Skeletal muscle tissue (tissue), 4 donors: ENCODE measurements around the gene PRRC2C. TPM values are rescaled to one million over a fixed set of nuclear protein-coding genes. Genes with fewer than 3 reads are reported as not detected.
A peak's percentile ranks its signal among the peaks of the same experiment; 100 is the strongest.
"Not testable (repeated sequence)": the region's sequence is repeated elsewhere in the genome, so short reads cannot be mapped to it uniquely, and the experiment has no call there.

ENCODE experiments used
- H3K27ac ChIP-seq: one replicate; pipeline ENCODE4 v1.7.0; 2013; ENCODE audit warnings: mild to moderate bottlenecking, low read depth, low read length, inconsistent platforms
- H3K27me3 ChIP-seq, 3 donors: one replicate each; pipeline ENCODE4 v1.7.0; 2013; ENCODE audit warnings: low read length in 3 of 3; ENCODE audit not compliant: control insufficient read depth in 3 of 3, insufficient read depth in 3 of 3
- H3K36me3 ChIP-seq, 3 donors: one replicate each; pipeline ENCODE4 v1.7.0; 2013; ENCODE audit warnings: low read length in 3 of 3; ENCODE audit not compliant: control insufficient read depth in 3 of 3, insufficient read depth in 3 of 3
- H3K4me1 ChIP-seq, 3 donors: one replicate each; pipeline ENCODE4 v1.7.0; 2013; ENCODE audit warnings: low read length in 3 of 3, mild to moderate bottlenecking in 3 of 3; ENCODE audit not compliant: control insufficient read depth in 3 of 3, insufficient read depth in 3 of 3
- H3K4me3 ChIP-seq, 3 donors: one replicate each; pipeline ENCODE4 v1.7.0; 2013; ENCODE audit warnings: low read length in 3 of 3
- H3K9ac ChIP-seq, 3 donors: one replicate each; pipeline ENCODE4 v1.7.0; 2013; ENCODE audit warnings: low read length in 3 of 3, mild to moderate bottlenecking in 3 of 3, moderate library complexity in 2 of 3, low read depth in 1 of 3
- H3K9me3 ChIP-seq, 3 donors: one replicate each; pipeline ENCODE4 v1.7.0; 2013; ENCODE audit warnings: low read length in 3 of 3; ENCODE audit not compliant: control insufficient read depth in 3 of 3
- total RNA-seq: library from RNA; depleted of rRNA; stranded (reverse); fragments of >200 nt; gene quantifications from one replicate; pipeline ENCODE4 v1.2.3, GENCODE V29; 2014
- donor health status: Osteomylitis.

PRRC2C gene
- total RNA-seq, result 32.4 TPM

DNA sequence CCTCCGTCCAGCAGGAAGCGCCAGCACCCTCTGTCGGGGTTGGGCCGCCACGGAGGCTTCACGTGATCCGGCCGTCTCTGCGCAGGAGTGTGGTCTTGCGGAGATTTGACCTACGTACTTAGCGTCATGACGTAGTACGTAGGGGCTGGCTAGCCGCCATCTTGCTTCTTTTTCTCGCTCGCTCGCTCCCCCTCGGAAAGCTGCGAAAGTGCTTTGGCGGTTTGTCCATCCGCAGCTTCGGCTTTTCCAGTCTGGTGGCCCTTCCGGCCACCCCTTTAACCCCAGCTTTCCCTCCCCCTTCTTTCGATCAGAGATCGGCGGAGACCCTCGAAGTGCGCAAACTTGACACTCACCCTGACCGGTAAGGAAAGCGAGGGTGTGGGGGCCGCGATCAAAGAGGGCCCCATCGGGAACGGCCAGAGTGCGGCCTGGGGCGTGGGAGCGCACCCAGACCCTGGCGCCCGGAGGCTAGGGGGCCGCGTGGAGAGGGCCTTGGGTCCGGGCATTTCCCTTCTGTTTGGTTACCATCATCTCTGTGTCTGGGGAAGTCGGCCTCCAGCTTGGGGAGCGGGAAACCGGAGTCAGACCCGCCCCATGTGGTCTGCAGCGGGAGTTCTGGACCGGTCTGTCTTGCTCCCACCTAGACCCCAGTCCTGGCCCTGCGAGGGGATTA, at the start of gene PRRC2C:
PRRC2C (plus strand) TSS at position 156 of the 673 bp plus-strand sequence. CDS start 26,559 bp downstream, outside the sequence.
- H3K27me3 ChIP-seq, result no peaks in the 10 kb centered on the region
- peaks cover 6 to 24% (median 20%) of the 10 kb centered on the region in 3 donors for H3K4me1 ChIP-seq
- no peaks in the 10 kb centered on the region for H3K9me3 ChIP-seq
- H3K27ac ChIP-seq, result peak within 1 kb of the TSS; percentile 99
- H3K9ac ChIP-seq, result peak within 1 kb of the TSS; percentile 97 to 100 (median 98)
- no peaks in the 10 kb centered on the region for H3K36me3 ChIP-seq
- H3K4me3 ChIP-seq, result peak within 1 kb of the TSS; percentile 91 to 98 (median 94)

DNA sequence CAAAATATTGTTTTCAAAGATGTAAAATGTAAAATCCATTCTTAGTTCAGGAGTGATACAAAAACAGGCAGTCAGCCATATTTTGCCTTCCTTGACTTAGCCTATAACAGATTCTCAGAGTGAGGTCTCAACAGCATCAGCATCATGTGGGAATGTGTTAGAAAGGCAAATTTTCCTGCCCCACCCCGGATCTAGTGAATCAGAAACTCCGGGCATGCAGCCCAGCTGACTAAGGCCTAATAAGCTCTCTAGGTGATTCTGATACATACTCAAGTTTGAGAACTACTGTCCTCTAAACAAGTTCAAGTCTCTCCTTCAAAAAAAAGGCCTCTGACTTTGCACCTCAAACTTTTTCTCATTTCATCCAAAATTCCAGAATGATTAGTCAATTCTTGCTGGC, 46.9 kb upstream of the PRRC2C start:
- no peaks in the 10 kb centered on the region for H3K36me3 ChIP-seq
- no peaks in the 10 kb centered on the region for H3K9me3 ChIP-seq
- H3K27ac ChIP-seq, result no peak overlapping the region
- H3K4me1 ChIP-seq, result peaks cover 0 to 3% (median 0%) of the 10 kb centered on the region in 3 donors
- H3K9ac ChIP-seq, result no peak overlapping the region
- no peak overlapping the region for H3K4me3 ChIP-seq
- no peaks in the 10 kb centered on the region for H3K27me3 ChIP-seq

DNA sequence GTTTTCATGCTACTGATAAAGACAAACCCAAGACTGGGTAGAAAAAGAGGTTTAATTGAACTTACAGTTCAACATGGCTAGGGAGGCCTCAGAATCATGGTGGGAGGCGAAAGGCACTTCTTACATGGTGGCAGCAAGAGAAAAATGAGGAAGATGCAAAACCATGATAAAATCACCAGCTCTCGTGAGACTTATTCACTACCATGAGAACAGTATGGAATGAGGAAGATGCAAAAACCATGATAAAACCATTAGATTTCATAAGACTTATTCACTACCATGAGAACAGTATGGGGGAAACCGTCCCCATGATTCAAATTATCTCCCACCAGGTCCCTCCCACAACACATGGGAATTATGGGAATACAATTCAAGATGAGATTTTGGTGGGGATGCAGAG, 45.1 kb upstream of the PRRC2C start:
- not testable (repeated sequence) for H3K27me3 ChIP-seq, H3K27ac ChIP-seq, H3K9ac ChIP-seq, H3K4me1 ChIP-seq, H3K4me3 ChIP-seq, H3K9me3 ChIP-seq, H3K36me3 ChIP-seq

DNA sequence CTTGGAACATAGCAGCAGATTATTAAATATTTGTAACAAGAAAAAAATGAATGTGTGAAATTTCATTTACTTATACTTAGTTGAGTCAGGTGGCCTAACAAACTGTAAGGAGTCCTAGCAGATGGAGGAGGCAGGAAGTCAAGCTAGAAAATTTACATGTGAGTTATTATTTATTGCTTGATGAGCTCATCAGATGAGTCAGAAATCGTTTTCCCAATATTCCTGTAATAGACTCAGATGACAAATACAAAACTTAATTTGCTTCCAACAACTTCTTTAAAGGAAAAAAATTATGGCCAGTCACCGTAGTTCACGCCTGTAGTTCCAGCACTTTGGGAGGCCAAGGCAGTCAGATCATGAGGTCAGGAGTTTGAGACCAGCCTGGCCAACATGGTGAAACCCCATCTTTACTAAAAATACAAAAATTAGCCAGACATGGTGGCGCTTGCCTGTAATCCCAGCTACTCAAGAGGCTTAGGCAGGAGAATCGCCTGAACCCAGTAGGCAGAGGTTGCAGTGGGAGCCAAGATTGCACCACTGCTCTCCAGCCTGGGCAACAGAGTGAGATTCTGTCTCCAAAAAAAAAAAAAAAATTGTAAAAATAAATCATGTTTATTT, 43.9 kb upstream of the PRRC2C start:
- not testable (repeated sequence) for H3K9ac ChIP-seq, H3K4me3 ChIP-seq, H3K27ac ChIP-seq, H3K36me3 ChIP-seq, H3K4me1 ChIP-seq, H3K27me3 ChIP-seq, H3K9me3 ChIP-seq

DNA sequence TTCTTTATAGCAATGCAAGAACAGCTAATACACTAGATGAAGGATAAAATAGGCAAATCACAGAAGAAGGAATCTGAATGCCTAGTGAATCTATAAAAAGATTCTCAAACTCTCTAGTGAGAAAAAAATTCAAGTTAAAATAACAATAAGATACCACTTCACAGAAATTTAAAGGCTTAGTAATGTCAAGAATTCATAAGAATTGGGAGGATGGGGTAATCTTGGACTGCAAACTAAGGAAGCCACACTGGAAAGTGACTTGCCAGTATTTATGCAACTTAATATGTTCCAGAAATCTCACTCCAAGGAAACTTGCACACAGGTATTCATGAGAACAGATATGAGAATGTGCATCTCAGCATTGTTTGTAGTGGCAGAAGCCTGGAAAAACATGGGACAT, 38.9 kb upstream of the PRRC2C start:
- no peak overlapping the region for H3K4me3 ChIP-seq
- H3K4me1 ChIP-seq, result no peaks in the 10 kb centered on the region
- H3K27me3 ChIP-seq, result no peaks in the 10 kb centered on the region
- no peaks in the 10 kb centered on the region for H3K36me3 ChIP-seq
- no peaks in the 10 kb centered on the region for H3K9me3 ChIP-seq
- no peak overlapping the region for H3K9ac ChIP-seq
- H3K27ac ChIP-seq, result no peak overlapping the region

DNA sequence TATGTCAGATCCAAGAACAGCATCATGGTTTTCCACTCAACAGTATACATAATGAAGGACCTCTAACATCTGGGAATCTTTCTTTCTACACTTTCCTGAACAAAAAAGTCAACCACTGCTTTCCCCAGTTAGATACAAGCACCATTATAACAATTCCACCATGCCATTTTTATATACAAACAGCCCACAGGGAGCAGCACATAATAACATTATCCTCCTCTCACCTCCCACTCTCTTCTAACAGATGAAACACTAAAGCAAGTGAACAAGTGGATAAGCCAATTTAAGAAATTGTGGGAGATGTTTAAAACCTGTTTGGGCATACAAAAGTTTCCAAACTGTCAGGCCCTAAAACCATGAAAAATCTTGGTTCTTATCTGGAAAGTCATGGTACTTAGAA, 29.4 kb upstream of the PRRC2C start:
- H3K4me1 ChIP-seq, result no peaks in the 10 kb centered on the region
- no peaks in the 10 kb centered on the region for H3K36me3 ChIP-seq
- no peak overlapping the region for H3K27ac ChIP-seq
- no peak overlapping the region for H3K9ac ChIP-seq
- H3K9me3 ChIP-seq, result no peaks in the 10 kb centered on the region
- H3K4me3 ChIP-seq, result no peak overlapping the region
- H3K27me3 ChIP-seq, result no peaks in the 10 kb centered on the region

DNA sequence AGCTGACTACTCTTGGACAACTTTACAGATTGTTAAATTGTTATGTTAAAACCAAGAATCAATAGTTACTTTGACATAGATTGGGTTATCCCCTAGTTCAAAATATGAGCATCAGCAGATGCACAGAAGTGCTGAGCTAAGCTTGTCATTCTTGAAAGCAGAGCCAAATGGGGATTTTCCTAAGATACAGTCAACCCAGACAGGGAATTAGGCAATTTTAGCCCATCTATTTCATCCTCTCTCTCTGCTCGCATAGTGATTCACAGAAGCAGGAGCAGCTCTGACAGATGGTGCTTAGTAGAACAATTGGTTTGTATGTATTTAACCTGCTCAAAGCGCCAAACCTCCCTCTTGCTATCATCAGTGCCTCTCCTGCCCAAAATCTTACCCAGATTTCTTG, 27.9 kb upstream of the PRRC2C start:
- Histone ChIP-seq H3K27ac (no peak overlapping the region), H3K4me3 (no peak overlapping the region), H3K4me1 (no peaks in the 10 kb centered on the region)

DNA sequence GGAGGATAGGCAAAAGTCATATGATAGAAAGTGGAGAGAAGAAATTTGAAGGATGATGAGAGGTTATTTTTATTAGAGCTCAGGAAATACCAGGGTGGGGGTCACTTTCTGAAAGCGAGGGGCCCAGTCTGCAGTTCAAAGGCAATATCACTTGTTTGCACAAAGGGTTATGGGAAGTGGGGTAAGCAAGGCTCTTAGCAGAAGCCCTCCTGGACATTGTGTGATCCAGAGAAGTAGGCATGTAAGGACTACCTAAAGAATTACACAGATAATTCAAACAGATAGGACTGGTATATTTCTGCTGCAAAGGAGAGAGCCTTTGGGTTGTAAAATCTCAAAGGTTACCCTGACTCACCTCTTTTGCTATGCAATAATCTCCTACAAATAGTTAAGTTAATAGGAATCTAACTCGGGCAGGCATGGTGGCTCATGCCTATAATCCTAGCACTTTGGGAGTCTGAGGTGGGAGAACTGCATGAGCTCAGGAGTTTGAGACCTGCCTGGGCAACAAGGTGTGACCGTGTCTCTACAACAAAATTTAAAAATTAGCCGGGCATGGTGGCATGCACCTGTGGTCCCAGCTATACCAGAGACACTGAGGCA, 25.2 kb upstream of the PRRC2C start:
- Histone ChIP-seq H3K9me3 (no peaks in the 10 kb centered on the region), H3K36me3 (no peaks in the 10 kb centered on the region), H3K27ac (no peak overlapping the region), H3K27me3 (no peaks in the 10 kb centered on the region), H3K9ac (no peak overlapping the region), H3K4me1 (no peaks in the 10 kb centered on the region), H3K4me3 (no peak overlapping the region)

More for the DNA sequence above, 27.9 kb upstream of the PRRC2C start:
- no peaks in the 10 kb centered on the region for H3K27me3 ChIP-seq
- no peaks in the 10 kb centered on the region for H3K36me3 ChIP-seq
- H3K9me3 ChIP-seq, result no peaks in the 10 kb centered on the region
- no peak overlapping the region for H3K9ac ChIP-seq

DNA sequence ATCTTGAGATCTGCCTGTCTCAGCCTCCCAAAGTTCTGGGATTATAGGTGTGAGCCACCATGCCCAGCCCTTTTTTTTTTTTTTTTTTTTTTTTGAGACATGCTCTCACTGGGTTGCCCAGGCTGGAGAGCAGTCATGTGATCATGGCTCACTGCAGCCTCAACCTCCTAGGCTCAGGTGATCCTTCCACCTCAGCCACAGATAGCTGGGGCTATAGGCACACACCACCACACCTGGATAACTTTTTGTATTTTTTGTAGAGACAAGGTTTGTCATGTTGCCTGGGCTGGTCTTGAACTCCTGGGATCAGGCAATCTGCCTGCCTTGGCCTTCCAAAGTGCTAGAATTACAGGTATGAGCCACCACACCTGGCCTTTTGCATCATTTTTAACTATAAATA, 17.7 kb upstream of the PRRC2C start:
- Histone ChIP-seq H3K4me3 (no peak overlapping the region), H3K27ac (no peak overlapping the region), H3K36me3 (no peaks in the 10 kb centered on the region), H3K9ac (no peak overlapping the region), H3K4me1 (peaks cover 0 to 2% (median 0%) of the 10 kb centered on the region in 3 donors), H3K27me3 (no peaks in the 10 kb centered on the region), H3K9me3 (no peaks in the 10 kb centered on the region)

DNA sequence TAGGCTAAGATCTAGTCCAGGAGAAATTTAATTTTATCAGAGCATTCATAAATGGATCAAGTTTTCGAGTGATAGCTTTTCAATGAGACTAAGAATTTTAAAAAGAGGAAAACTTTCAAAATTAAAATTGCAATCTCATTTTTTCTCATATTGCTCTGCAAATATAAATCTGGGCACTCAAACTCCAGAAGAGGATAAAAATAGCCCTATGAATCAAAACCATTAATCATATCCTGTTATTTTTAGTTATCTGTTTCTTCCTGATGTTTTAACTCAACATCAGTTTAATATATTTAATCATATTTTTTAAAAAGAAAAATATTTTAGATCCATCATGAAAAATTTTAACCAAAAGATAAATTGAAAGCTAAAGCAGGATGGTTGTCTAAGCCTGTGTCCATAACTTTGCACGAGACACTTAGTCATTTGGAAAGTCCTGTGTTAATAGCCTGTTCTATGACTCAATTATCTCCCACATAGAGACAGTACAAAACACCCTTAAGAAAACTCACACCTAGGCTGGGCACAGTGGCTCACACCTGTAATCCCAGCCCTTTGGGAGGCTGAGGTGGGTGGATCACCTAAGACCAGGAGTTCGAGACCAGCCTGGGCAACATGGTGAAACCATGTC, 17.1 kb upstream of the PRRC2C start:
- Histone ChIP-seq H3K27ac (no peak overlapping the region), H3K4me1 (peaks cover 0 to 2% (median 0%) of the 10 kb centered on the region in 3 donors), H3K27me3 (no peaks in the 10 kb centered on the region)

More for the DNA sequence above, 17.1 kb upstream of the PRRC2C start:
- H3K4me3 ChIP-seq, result no peak overlapping the region
- no peak overlapping the region for H3K9ac ChIP-seq
- no peaks in the 10 kb centered on the region for H3K9me3 ChIP-seq
- H3K36me3 ChIP-seq, result no peaks in the 10 kb centered on the region
